Measurements from ENCODE around the gene ZNF582. TPM values are rescaled to one million over a fixed set of nuclear protein-coding genes. Genes with fewer than 3 reads are reported as not detected.

Gene ZNF582
- total RNA-seq (2.3 TPM), polyA plus RNA-seq (1 to 10 TPM; 3.8 to 6.0 (median 4.9) TPM)

GRCh38 chr19:56393119-56394012 lies at the start of gene ZNF582:
Gene ZNF582 (minus strand): TSS chr19:56393534. CDS start chr19:56391752, 1,782 bp downstream.
- Histone ChIP-seq H3K4me3 (ENCODE audit: low read depth, low read length) (peak within 1 kb of the TSS; percentile 70), H3K27me3 (ENCODE audit: control insufficient read depth, insufficient read depth, low read length) (no peaks in the 10 kb centered on the region), H3K9me3 (ENCODE audit: control insufficient read depth in 2 of 2, low read length in 2 of 2) (peaks cover 17 to 38% of the 10 kb centered on the region in 2 experiments), H3K27ac (ENCODE audit: insufficient read depth, low read length, poor library complexity, severe bottlenecking) (peak within 1 kb of the TSS; percentile 89), H3K36me3 (ENCODE audit: control insufficient read depth, insufficient read depth, low read length) (peaks cover 18% of the 10 kb centered on the region), H3K4me1 (ENCODE audit: control insufficient read depth, insufficient read depth, low read length, poor library complexity, severe bottlenecking) (peaks cover 6% of the 10 kb centered on the region)
- DNase-seq, result peak; percentile 79 to 96 (median 91)
- peak; percentile 98 for ATAC-seq (ENCODE audit: low read depth in 2 of 2)
- Mint-ChIP-seq H3K4me3 (peak within 1 kb of the TSS; percentile 69 to 98 (median 96)), H3K27me3 (no peaks in the 10 kb centered on the region), H3K36me3 (peaks cover 30% of the 10 kb centered on the region), H3K9me3 (peaks cover 4 to 44% (median 17%) of the 10 kb centered on the region in 7 donors), H3K4me1 (peaks cover 5 to 23% (median 13%) of the 10 kb centered on the region in 4 donors), H3K27ac (peak within 1 kb of the TSS; percentile 93 to 100 (median 94))

GRCh38 chr19:56441206-56441792 lies 48.0 kb upstream of the ZNF582 start:
- Histone ChIP-seq H3K4me3 (ENCODE audit: low read depth, low read length) (no peak overlapping the region), H3K27ac (ENCODE audit: insufficient read depth, low read length, poor library complexity, severe bottlenecking) (no peak overlapping the region), H3K36me3 (ENCODE audit: control insufficient read depth, insufficient read depth, low read length) (no peaks in the 10 kb centered on the region), H3K27me3 (ENCODE audit: control insufficient read depth, insufficient read depth, low read length) (no peaks in the 10 kb centered on the region), H3K4me1 (ENCODE audit: control insufficient read depth, insufficient read depth, low read length, poor library complexity, severe bottlenecking) (no peaks in the 10 kb centered on the region), H3K9me3 (ENCODE audit: control insufficient read depth in 2 of 2, low read length in 2 of 2) (peaks cover 59 to 81% of the 10 kb centered on the region in 2 experiments)
- no peaks in the 10 kb centered on the region for H3K27me3 Mint-ChIP-seq
- DNase-seq, result no peak
- no peak overlapping the region for H3K4me3 Mint-ChIP-seq
- peaks cover 0 to 63% (median 26%) of the 10 kb centered on the region in 7 donors for H3K9me3 Mint-ChIP-seq
- no peak for ATAC-seq (ENCODE audit: low read depth in 2 of 2)
- no peak overlapping the region for H3K27ac Mint-ChIP-seq
- H3K36me3 Mint-ChIP-seq, result no peaks in the 10 kb centered on the region
- H3K4me1 Mint-ChIP-seq, result peaks cover 0 to 4% (median 0%) of the 10 kb centered on the region in 4 donors

DNA sequence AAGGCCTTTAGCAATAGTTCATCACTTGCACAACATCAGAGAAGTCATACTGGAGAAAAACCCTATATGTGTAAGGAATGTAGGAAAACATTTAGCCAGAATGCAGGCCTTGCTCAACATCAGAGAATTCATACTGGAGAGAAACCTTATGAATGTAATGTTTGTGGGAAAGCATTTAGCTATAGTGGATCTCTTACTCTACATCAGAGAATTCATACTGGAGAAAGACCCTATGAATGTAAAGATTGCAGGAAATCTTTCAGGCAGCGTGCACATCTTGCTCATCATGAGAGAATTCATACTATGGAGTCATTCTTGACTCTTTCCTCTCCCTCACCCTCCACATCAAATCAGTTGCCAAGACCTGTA lies 30.6 kb upstream of the ZNF582 start:
- Mint-ChIP-seq H3K9me3 (peaks cover 0 to 85% (median 37%) of the 10 kb centered on the region in 7 donors), H3K36me3 (peaks cover 33% of the 10 kb centered on the region), H3K27me3 (no peaks in the 10 kb centered on the region), H3K4me1 (no peaks in the 10 kb centered on the region), H3K4me3 (no peak overlapping the region), H3K27ac (no peak overlapping the region)
- H3K4me3 ChIP-seq (ENCODE audit: low read depth, low read length), result no peak overlapping the region
- peaks cover 34% of the 10 kb centered on the region for H3K36me3 ChIP-seq (ENCODE audit: control insufficient read depth, insufficient read depth, low read length)
- H3K9me3 ChIP-seq (ENCODE audit: control insufficient read depth in 2 of 2, low read length in 2 of 2), result peaks cover 94 to 99% of the 10 kb centered on the region in 2 experiments
- DNase-seq (no peak), ATAC-seq (ENCODE audit: low read depth in 2 of 2) (no peak)
- H3K27me3 ChIP-seq (ENCODE audit: control insufficient read depth, insufficient read depth, low read length), result no peaks in the 10 kb centered on the region
- H3K4me1 ChIP-seq (ENCODE audit: control insufficient read depth, insufficient read depth, low read length, poor library complexity, severe bottlenecking), result no peaks in the 10 kb centered on the region
- no peak overlapping the region for H3K27ac ChIP-seq (ENCODE audit: insufficient read depth, low read length, poor library complexity, severe bottlenecking)

DNA sequence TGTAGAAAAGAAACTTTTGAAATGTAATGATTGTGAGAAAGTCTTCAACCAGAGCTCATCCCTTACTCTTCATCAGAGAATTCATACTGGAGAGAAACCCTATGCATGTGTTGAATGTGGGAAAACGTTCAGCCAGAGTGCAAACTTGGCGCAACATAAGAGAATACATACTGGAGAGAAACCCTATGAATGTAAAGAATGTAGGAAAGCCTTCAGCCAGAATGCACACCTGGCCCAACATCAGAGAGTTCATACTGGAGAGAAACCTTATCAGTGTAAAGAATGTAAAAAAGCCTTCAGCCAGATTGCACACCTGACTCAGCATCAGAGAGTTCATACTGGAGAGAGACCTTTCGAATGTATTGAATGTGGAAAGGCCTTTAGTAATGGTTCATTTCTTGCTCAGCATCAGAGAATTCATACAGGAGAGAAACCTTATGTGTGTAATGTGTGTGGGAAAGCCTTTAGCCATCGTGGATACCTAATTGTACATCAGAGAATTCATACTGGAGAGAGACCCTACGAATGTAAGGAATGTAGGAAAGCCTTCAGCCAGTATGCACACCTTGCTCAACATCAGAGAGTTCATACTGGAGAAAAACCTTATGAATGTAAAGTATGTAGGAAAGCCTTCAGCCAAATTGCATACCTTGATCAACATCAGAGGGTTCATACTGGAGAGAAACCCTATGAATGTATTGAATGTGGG lies 30.1 kb upstream of the ZNF582 start:
- Mint-ChIP-seq H3K9me3 (peaks cover 0 to 89% (median 41%) of the 10 kb centered on the region in 7 donors), H3K4me1 (no peaks in the 10 kb centered on the region), H3K27me3 (no peaks in the 10 kb centered on the region), H3K4me3 (no peak overlapping the region), H3K27ac (no peak overlapping the region), H3K36me3 (peaks cover 38% of the 10 kb centered on the region)
- Histone ChIP-seq H3K9me3 (ENCODE audit: control insufficient read depth in 2 of 2, low read length in 2 of 2) (peaks cover 94 to 99% of the 10 kb centered on the region in 2 experiments), H3K4me3 (ENCODE audit: low read depth, low read length) (no peak overlapping the region), H3K4me1 (ENCODE audit: control insufficient read depth, insufficient read depth, low read length, poor library complexity, severe bottlenecking) (no peaks in the 10 kb centered on the region), H3K27me3 (ENCODE audit: control insufficient read depth, insufficient read depth, low read length) (no peaks in the 10 kb centered on the region), H3K36me3 (ENCODE audit: control insufficient read depth, insufficient read depth, low read length) (peaks cover 34% of the 10 kb centered on the region), H3K27ac (ENCODE audit: insufficient read depth, low read length, poor library complexity, severe bottlenecking) (no peak overlapping the region)
- ATAC-seq (ENCODE audit: low read depth in 2 of 2) (no peak), DNase-seq (no peak)

DNA sequence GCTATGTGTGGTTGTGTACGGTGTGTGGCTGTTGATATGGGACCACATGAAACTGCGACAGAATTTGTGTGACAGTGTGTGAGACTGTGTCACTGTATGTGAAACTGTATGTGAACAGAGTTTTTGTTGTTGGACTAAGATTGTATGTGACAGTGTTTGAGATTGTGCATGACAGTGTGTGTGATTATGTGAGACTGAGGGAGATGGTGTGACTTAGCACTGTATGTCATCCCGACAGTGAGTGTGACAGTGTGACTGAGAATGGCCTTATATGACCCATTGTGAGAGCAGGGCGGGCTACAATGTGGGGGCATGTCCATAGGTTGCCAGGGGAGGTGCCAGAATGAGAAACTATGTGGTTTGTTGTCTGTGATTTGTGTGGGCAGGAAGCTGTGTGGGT lies 11.7 kb upstream of the ZNF582 start:
- Histone ChIP-seq H3K27me3 (ENCODE audit: control insufficient read depth, insufficient read depth, low read length) (no peaks in the 10 kb centered on the region), H3K9me3 (ENCODE audit: control insufficient read depth in 2 of 2, low read length in 2 of 2) (peaks cover 46 to 62% of the 10 kb centered on the region in 2 experiments), H3K4me1 (ENCODE audit: control insufficient read depth, insufficient read depth, low read length, poor library complexity, severe bottlenecking) (peaks cover 8% of the 10 kb centered on the region), H3K4me3 (ENCODE audit: low read depth, low read length) (peak overlapping the region; percentile 91), H3K27ac (ENCODE audit: insufficient read depth, low read length, poor library complexity, severe bottlenecking) (no peak overlapping the region), H3K36me3 (ENCODE audit: control insufficient read depth, insufficient read depth, low read length) (peaks cover 34% of the 10 kb centered on the region)
- Mint-ChIP-seq H3K36me3 (peaks cover 56% of the 10 kb centered on the region), H3K27ac (peak overlapping the region in 2 of 3 donors; percentile 37 to 84), H3K4me1 (peaks cover 19 to 38% (median 28%) of the 10 kb centered on the region in 4 donors), H3K27me3 (no peaks in the 10 kb centered on the region), H3K4me3 (peak overlapping the region; percentile 86 to 100 (median 98)), H3K9me3 (peaks cover 10 to 55% (median 48%) of the 10 kb centered on the region in 7 donors)
- no peak for ATAC-seq (ENCODE audit: low read depth in 2 of 2)
- no peak for DNase-seq

DNA sequence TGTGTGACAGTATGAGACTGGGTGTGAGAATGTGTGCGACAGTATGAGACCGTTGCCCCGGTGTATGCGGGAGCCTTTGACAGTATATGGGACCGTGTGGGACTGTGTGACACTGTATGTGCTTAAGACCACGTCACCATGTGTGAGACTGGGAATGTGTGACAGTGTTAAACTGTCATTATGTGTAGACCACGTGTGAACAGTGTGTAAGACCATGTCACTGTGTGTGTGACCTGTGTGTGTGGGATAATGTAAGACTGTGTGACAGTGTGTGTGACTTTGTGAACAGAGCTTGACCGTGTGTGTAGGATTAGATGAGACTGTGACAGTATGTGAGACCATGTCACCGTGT lies 11.3 kb upstream of the ZNF582 start:
- Histone ChIP-seq H3K27me3 (ENCODE audit: control insufficient read depth, insufficient read depth, low read length) (no peaks in the 10 kb centered on the region), H3K36me3 (ENCODE audit: control insufficient read depth, insufficient read depth, low read length) (peaks cover 30% of the 10 kb centered on the region), H3K4me1 (ENCODE audit: control insufficient read depth, insufficient read depth, low read length, poor library complexity, severe bottlenecking) (peaks cover 8% of the 10 kb centered on the region), H3K9me3 (ENCODE audit: control insufficient read depth in 2 of 2, low read length in 2 of 2) (peaks cover 46 to 62% of the 10 kb centered on the region in 2 experiments), H3K27ac (ENCODE audit: insufficient read depth, low read length, poor library complexity, severe bottlenecking) (peak overlapping the region; percentile 92), H3K4me3 (ENCODE audit: low read depth, low read length) (peak overlapping the region; percentile 91)
- ATAC-seq (ENCODE audit: low read depth in 2 of 2), result no peak
- Mint-ChIP-seq H3K36me3 (peaks cover 53% of the 10 kb centered on the region), H3K9me3 (peaks cover 10 to 56% (median 45%) of the 10 kb centered on the region in 7 donors), H3K27ac (peak overlapping the region; percentile 54 to 99 (median 84)), H3K4me3 (peak overlapping the region; percentile 86 to 100 (median 98)), H3K4me1 (peaks cover 19 to 38% (median 28%) of the 10 kb centered on the region in 4 donors), H3K27me3 (no peaks in the 10 kb centered on the region)
- DNase-seq, result no peak

Data from CD4-positive, CD25-positive, alpha-beta regulatory T cell (primary cell).